Kidney epithelial cell (primary cell): ENCODE results near the gene SLC23A2. TPM values are rescaled to one million over a fixed set of nuclear protein-coding genes. Genes with fewer than 3 reads are reported as not detected.

Experiments
- DNase-seq: peaks from one replicate; pipeline ENCODE4 v3.0.0-alpha.2; 2010; ENCODE audit warnings: low read depth
- H3K27me3 ChIP-seq: 2 replicates; pipeline ENCODE4 v1.6.0; 2011; ENCODE audit warnings: low read length; ENCODE audit not compliant: control insufficient read depth, insufficient read depth
- H3K36me3 ChIP-seq: 2 replicates; pipeline ENCODE4 v1.5.1; 2011; ENCODE audit warnings: low read length; ENCODE audit not compliant: control insufficient read depth, insufficient read depth
- H3K4me3 ChIP-seq: 2 replicates; pipeline ENCODE4 v1.5.1; 2011; ENCODE audit warnings: low read depth, mild to moderate bottlenecking, control low read depth, low read length
- total RNA-seq: library from RNA; depleted of rRNA; stranded (reverse); fragments of >200 nt; gene quantifications from 2 replicates; pipeline ENCODE4 v1.2.3, GENCODE V29; 2015
- TF ChIP-seq, protein P1 (sequence below): IDR thresholded peaks from 2 replicates; pipeline ENCODE4 v1.5.1; 2011; ENCODE audit warnings: mild to moderate bottlenecking, moderate library complexity, low read length, control low read depth, inconsistent platforms; ENCODE audit not compliant: insufficient read depth, poor library complexity, severe bottlenecking

SLC23A2 gene
- total RNA-seq, 1 donor from 2014 or later: 21.4 TPM

GRCh38 chr20:4817230-4817671 is 184.1 kb downstream of the SLC23A2 start:
- peaks cover 1% of the 10 kb centered on the region for H3K27me3 ChIP-seq
- DNase-seq: peak; percentile 57
- TF ChIP-seq, protein P1, sequence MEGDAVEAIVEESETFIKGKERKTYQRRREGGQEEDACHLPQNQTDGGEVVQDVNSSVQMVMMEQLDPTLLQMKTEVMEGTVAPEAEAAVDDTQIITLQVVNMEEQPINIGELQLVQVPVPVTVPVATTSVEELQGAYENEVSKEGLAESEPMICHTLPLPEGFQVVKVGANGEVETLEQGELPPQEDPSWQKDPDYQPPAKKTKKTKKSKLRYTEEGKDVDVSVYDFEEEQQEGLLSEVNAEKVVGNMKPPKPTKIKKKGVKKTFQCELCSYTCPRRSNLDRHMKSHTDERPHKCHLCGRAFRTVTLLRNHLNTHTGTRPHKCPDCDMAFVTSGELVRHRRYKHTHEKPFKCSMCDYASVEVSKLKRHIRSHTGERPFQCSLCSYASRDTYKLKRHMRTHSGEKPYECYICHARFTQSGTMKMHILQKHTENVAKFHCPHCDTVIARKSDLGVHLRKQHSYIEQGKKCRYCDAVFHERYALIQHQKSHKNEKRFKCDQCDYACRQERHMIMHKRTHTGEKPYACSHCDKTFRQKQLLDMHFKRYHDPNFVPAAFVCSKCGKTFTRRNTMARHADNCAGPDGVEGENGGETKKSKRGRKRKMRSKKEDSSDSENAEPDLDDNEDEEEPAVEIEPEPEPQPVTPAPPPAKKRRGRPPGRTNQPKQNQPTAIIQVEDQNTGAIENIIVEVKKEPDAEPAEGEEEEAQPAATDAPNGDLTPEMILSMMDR: peak; percentile 35
- no peak overlapping the region for H3K4me3 ChIP-seq
- H3K36me3 ChIP-seq: no peaks in the 10 kb centered on the region

GRCh38 chr20:4815628-4816027 is 185.7 kb downstream of the SLC23A2 start:
- Histone ChIP-seq H3K27me3 (no peaks in the 10 kb centered on the region), H3K36me3 (no peaks in the 10 kb centered on the region), H3K4me3 (no peak overlapping the region)
- DNase-seq: no peak
- TF ChIP-seq, protein P1: no peak

GRCh38 chr20:4814696-4815252 is 186.5 kb downstream of the SLC23A2 start:
- TF ChIP-seq, protein P1: no peak
- Histone ChIP-seq H3K4me3 (no peak overlapping the region), H3K36me3 (no peaks in the 10 kb centered on the region), H3K27me3 (no peaks in the 10 kb centered on the region)
- no peak for DNase-seq

GRCh38 chr20:4813863-4814695 is 187.2 kb downstream of the SLC23A2 start:
- H3K4me3 ChIP-seq: no peak overlapping the region
- no peaks in the 10 kb centered on the region for H3K36me3 ChIP-seq
- no peak for DNase-seq
- TF ChIP-seq, protein P1: no peak
- no peaks in the 10 kb centered on the region for H3K27me3 ChIP-seq

- Histone ChIP-seq H3K36me3 (no peaks in the 10 kb centered on the region), H3K4me3 (no peak overlapping the region), H3K27me3 (no peaks in the 10 kb centered on the region)
- no peak for DNase-seq
- TF ChIP-seq, protein P1: no peak
Observed at GRCh38 chr20:4813076-4813862, 188.0 kb downstream of the SLC23A2 start.
